Endothelial cell of umbilical vein (primary cell): ENCODE measurements around the gene THAP4.

ENCODE experiments used
- EZH2 ChIP-seq: IDR thresholded peaks from 2 replicates; pipeline ENCODE4 v1.6.1; 2012; ENCODE audit warnings: borderline replicate concordance, low read depth, mild to moderate bottlenecking, moderate library complexity, low read length, inconsistent platforms; ENCODE audit not compliant: severe bottlenecking
- JUN ChIP-seq: IDR thresholded peaks from 2 replicates; pipeline ENCODE4 v1.6.1; 2011; ENCODE audit warnings: borderline replicate concordance, low read depth; ENCODE audit not compliant: insufficient read length, insufficient read depth
- MYC ChIP-seq: IDR thresholded peaks from one replicate; pipeline ENCODE4 v1.6.1; 2011; ENCODE audit warnings: mild to moderate bottlenecking, low read depth, low read length
- POLR2A ChIP-seq: IDR thresholded peaks from 2 replicates; pipeline ENCODE4 v1.6.1; 2012; ENCODE audit warnings: low read depth, mild to moderate bottlenecking, control low read depth, low read length
- POLR2AphosphoS5 ChIP-seq: IDR thresholded peaks from 2 replicates; pipeline ENCODE4 v1.6.1; 2012; ENCODE audit warnings: low read depth, mild to moderate bottlenecking, control low read depth, low read length, moderate library complexity; ENCODE audit not compliant: insufficient read depth
- TF ChIP-seq, protein P1 (sequence below), 2 donors: IDR thresholded peaks; 1 replicate in 1 of 2; 2 replicates in 1 of 2; pipeline ENCODE4 v1.5.1; 2011; ENCODE audit warnings: low read length in 2 of 2, mild to moderate bottlenecking in 2 of 2, moderate library complexity in 2 of 2, control low read depth in 1 of 2, inconsistent platforms in 1 of 2, low read depth in 1 of 2; ENCODE audit not compliant: insufficient read depth in 1 of 2; ENCODE audit errors: extremely low read depth in 1 of 2
- TF ChIP-seq, protein P2 (sequence below): IDR thresholded peaks from 2 replicates; pipeline ENCODE4 v1.6.1; 2011; ENCODE audit not compliant: insufficient read depth, insufficient read length

DNA sequence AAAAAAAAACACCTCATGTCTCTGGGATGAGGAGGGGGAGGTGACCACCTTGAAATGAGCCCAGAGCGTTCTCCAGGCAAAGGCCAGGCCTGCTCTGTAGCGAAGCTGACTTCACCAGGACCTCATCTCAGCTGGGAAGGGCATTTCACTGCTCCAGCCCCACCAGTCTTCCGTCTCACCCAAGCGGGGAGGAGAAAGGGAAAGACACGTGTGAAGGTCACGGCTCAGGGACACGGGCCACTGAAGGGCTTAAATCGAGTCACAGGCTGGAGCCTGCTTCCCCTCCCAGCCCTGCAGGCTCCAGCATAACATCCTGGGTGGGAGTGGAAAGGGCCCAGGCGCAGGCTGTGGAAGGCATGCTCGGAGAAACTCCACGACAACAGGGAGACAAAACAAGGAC is 18.1 kb downstream of the THAP4 start:
- TF ChIP-seq EZH2 (no peak), POLR2A (no peak), MYC (no peak), JUN (no peak), POLR2AphosphoS5 (no peak)
- TF ChIP-seq, protein P1, sequence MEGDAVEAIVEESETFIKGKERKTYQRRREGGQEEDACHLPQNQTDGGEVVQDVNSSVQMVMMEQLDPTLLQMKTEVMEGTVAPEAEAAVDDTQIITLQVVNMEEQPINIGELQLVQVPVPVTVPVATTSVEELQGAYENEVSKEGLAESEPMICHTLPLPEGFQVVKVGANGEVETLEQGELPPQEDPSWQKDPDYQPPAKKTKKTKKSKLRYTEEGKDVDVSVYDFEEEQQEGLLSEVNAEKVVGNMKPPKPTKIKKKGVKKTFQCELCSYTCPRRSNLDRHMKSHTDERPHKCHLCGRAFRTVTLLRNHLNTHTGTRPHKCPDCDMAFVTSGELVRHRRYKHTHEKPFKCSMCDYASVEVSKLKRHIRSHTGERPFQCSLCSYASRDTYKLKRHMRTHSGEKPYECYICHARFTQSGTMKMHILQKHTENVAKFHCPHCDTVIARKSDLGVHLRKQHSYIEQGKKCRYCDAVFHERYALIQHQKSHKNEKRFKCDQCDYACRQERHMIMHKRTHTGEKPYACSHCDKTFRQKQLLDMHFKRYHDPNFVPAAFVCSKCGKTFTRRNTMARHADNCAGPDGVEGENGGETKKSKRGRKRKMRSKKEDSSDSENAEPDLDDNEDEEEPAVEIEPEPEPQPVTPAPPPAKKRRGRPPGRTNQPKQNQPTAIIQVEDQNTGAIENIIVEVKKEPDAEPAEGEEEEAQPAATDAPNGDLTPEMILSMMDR (IDR thresholded peaks at IDR 0.05; ENCODE audit: extremely low read depth in 1 of 2, insufficient read depth in 1 of 2, low read depth in 1 of 2, low read length in 2 of 2), result no peak
- TF ChIP-seq, protein P2, sequence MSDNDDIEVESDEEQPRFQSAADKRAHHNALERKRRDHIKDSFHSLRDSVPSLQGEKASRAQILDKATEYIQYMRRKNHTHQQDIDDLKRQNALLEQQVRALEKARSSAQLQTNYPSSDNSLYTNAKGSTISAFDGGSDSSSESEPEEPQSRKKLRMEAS, result no peak
